IMR-90 (cell line): ENCODE measurements around the gene ARHGAP8. TPM values are rescaled to one million over a fixed set of nuclear protein-coding genes. Genes with fewer than 3 reads are reported as not detected.

Experiments
- ATAC-seq: fragments of 200-7000 bp; cut with Tn5 transposase; 2 replicates; pipeline ENCODE4 v1.9.1; 2020; ENCODE audit warnings: low read depth, mild to moderate bottlenecking, moderate library complexity
- BruUV-seq: library from RNA; stranded (reverse); fragments of 400-500 nt; replicated peaks from 2 replicates; lab custom pipeline; 2021; lab: Mats Ljungman, UMichigan
- CTCF ChIA-PET: fragments of 300-600 bp; formaldehyde crosslinking; extraction: SDS; loops from one replicate; lab custom pipeline; 2021; ENCODE audit warnings: antibody characterized with exemption; lab: Yijun Ruan, JAX
- POLR2A ChIA-PET: fragments of 300-600 bp; sonication (Branson Sonifier 250); formaldehyde crosslinking; loops from one replicate; lab custom pipeline; 2022; ENCODE audit warnings: antibody characterized with exemption; ENCODE audit not compliant: unreplicated experiment; lab: Charles Lee
- DNase-seq: peaks from one replicate; pipeline ENCODE4 v3.0.0; 2013
- H2AFZ ChIP-seq: replicated peaks from 2 replicates; pipeline ENCODE3; 2013; ENCODE audit warnings: low read length, mild to moderate bottlenecking; ENCODE audit not compliant: poor library complexity
- H2AK5ac ChIP-seq: 2 replicates; pipeline ENCODE4 v1.6.1; 2013; ENCODE audit warnings: low read depth, low read length, inconsistent platforms
- H2AK9ac ChIP-seq: replicated peaks from 2 replicates; pipeline ENCODE3; 2013; ENCODE audit warnings: mild to moderate bottlenecking, low read depth, low read length, moderate library complexity; ENCODE audit not compliant: poor library complexity
- H2BK120ac ChIP-seq: 2 replicates; pipeline ENCODE4 v1.6.1; 2013; ENCODE audit warnings: low read depth, low read length, inconsistent platforms
- H2BK15ac ChIP-seq: 3 replicates; pipeline ENCODE4 v1.6.1; 2013; ENCODE audit warnings: low read depth, low read length, inconsistent platforms
- H2BK20ac ChIP-seq: 2 replicates; pipeline ENCODE4 v1.6.1; 2013; ENCODE audit warnings: low read depth, mild to moderate bottlenecking, inconsistent platforms, low read length, moderate library complexity
- H2BK5ac ChIP-seq: 2 replicates; pipeline ENCODE4 v1.6.1; 2013; ENCODE audit warnings: mild to moderate bottlenecking, low read depth, low read length, inconsistent platforms; ENCODE audit not compliant: poor library complexity, severe bottlenecking
- H3K14ac ChIP-seq: replicated peaks from 2 replicates; pipeline ENCODE4 v1.6.1; 2013; ENCODE audit warnings: low read depth, low read length, inconsistent platforms
- H3K18ac ChIP-seq: 2 replicates; pipeline ENCODE4 v1.6.1; 2013; ENCODE audit warnings: low read depth, low read length, control low read depth
- H3K23ac ChIP-seq: 2 replicates; pipeline ENCODE4 v1.6.1; 2013; ENCODE audit warnings: low read depth, low read length, inconsistent platforms
- H3K27ac ChIP-seq: 2 replicates; pipeline ENCODE4 v1.5.1; 2013; ENCODE audit warnings: mild to moderate bottlenecking, control low read depth, low read length; ENCODE audit not compliant: insufficient read depth
- H3K27me3 ChIP-seq: 2 replicates; pipeline ENCODE4 v1.6.1; 2013; ENCODE audit warnings: low read length; ENCODE audit not compliant: control insufficient read depth, insufficient read depth
- H3K36me3 ChIP-seq: 2 replicates; pipeline ENCODE4 v1.6.1; 2013; ENCODE audit warnings: low read length, mixed read lengths; ENCODE audit not compliant: control insufficient read depth, insufficient read depth
- H3K4ac ChIP-seq: 2 replicates; pipeline ENCODE4 v1.6.1; 2013; ENCODE audit warnings: low read depth, low read length, inconsistent platforms
- H3K4me1 ChIP-seq: 2 replicates; pipeline ENCODE4 v1.6.1; 2013; ENCODE audit warnings: low read length, mixed read lengths; ENCODE audit not compliant: control insufficient read depth, insufficient read depth
- H3K4me2 ChIP-seq: 2 replicates; pipeline ENCODE4 v1.6.1; 2013; ENCODE audit warnings: low read depth, mild to moderate bottlenecking, control low read depth, low read length, moderate library complexity
- H3K4me3 ChIP-seq: 2 replicates; pipeline ENCODE4 v1.5.1; 2013; ENCODE audit warnings: low read depth, mild to moderate bottlenecking, control low read depth, low read length, moderate library complexity; ENCODE audit not compliant: insufficient read depth
- H3K56ac ChIP-seq: 2 replicates; pipeline ENCODE4 v1.6.1; 2013; ENCODE audit warnings: low read length, inconsistent platforms; ENCODE audit not compliant: insufficient read depth; ENCODE audit errors: extremely low read depth
- H3K79me1 ChIP-seq, 2 experiments: 2 replicates each; pipeline ENCODE4 v1.6.1; 2013; ENCODE audit warnings: low read length in 2 of 2, inconsistent platforms in 1 of 2, low read depth in 1 of 2
- H3K9ac ChIP-seq: 2 replicates; pipeline ENCODE4 v1.6.1; 2013; ENCODE audit warnings: low read depth, low read length, control low read depth
- H3K9me1 ChIP-seq: 2 replicates; pipeline ENCODE4 v1.6.1; 2013; ENCODE audit warnings: low read length, inconsistent platforms; ENCODE audit not compliant: insufficient read depth
- H3K9me3 ChIP-seq: 2 replicates; pipeline ENCODE4 v1.6.1; 2013; ENCODE audit warnings: low read length; ENCODE audit not compliant: control insufficient read depth, insufficient read depth
- H4K20me1 ChIP-seq: 2 replicates; pipeline ENCODE4 v1.6.1; 2013; ENCODE audit warnings: low read length, inconsistent platforms; ENCODE audit not compliant: insufficient read depth
- H4K5ac ChIP-seq: 2 replicates; pipeline ENCODE4 v1.6.1; 2013; ENCODE audit warnings: mild to moderate bottlenecking, low read depth, low read length, control low read depth
- H4K8ac ChIP-seq, 2 experiments: 2 replicates each; pipeline ENCODE4 v1.6.1; 2013; ENCODE audit warnings: low read depth in 2 of 2, low read length in 2 of 2, control low read depth in 1 of 2, inconsistent platforms in 1 of 2
- H4K91ac ChIP-seq: 2 replicates; pipeline ENCODE4 v1.6.1; 2013; ENCODE audit warnings: low read depth, low read length, inconsistent platforms; ENCODE audit not compliant: insufficient read depth
- CEBPB ChIP-seq: IDR thresholded peaks from 2 replicates; pipeline ENCODE4 v1.6.1; 2012; ENCODE audit warnings: low read depth, low read length, improper control_type of control experiment
- CHD1 ChIP-seq: IDR thresholded peaks from 2 replicates; pipeline ENCODE4 v1.6.1; 2012; ENCODE audit warnings: low read depth, low read length, improper control_type of control experiment
- FOS ChIP-seq: fragments of 150-350 bp; IDR thresholded peaks from 2 replicates; pipeline ENCODE4 v1.6.1; 2016; ENCODE audit warnings: low read depth, low read length
- MAZ ChIP-seq: IDR thresholded peaks from 2 replicates; pipeline ENCODE4 v1.6.1; 2012; ENCODE audit warnings: low read depth, mild to moderate bottlenecking, low read length, improper control_type of control experiment, moderate library complexity, borderline replicate concordance
- MXI1 ChIP-seq: IDR thresholded peaks from 2 replicates; pipeline ENCODE4 v1.6.1; 2012; ENCODE audit warnings: low read depth, mild to moderate bottlenecking, low read length, moderate library complexity, borderline replicate concordance
- RCOR1 ChIP-seq: IDR thresholded peaks from 2 replicates; pipeline ENCODE4 v1.6.1; 2012; ENCODE audit warnings: mild to moderate bottlenecking, low read length, improper control_type of control experiment; ENCODE audit not compliant: insufficient replicate concordance
- RFX5 ChIP-seq: IDR thresholded peaks from 2 replicates; pipeline ENCODE4 v1.8.0; 2012; ENCODE audit warnings: low read depth, mild to moderate bottlenecking, low read length, moderate library complexity
- WGBS, 2 experiments: methylation state at CpG; one replicate each; pipeline versions ENCODE4 v1.1.5 to v1.1.7; 2013; ENCODE audit warnings: missing lambda C conversion rate in 2 of 2; ENCODE audit not compliant: insufficient read length in 1 of 2; ENCODE audit errors: extremely low coverage in 2 of 2; 5-methylcytosine and 5-hydroxymethylcytosine counted together
- dilution Hi-C: fragments of 300-500 bp; cut with HindIII; formaldehyde crosslinking; loops from one replicate; pipeline ENCODE4 v1.14.3; 2018; ENCODE audit warnings: low sequenced_read_pairs; ENCODE audit not compliant: unreplicated experiment
- in situ Hi-C: fragments of 300-500 bp; cut with MboI; formaldehyde crosslinking; loops from 3 replicates; pipeline ENCODE4 v1.14.3; 2019; ENCODE audit warnings: low sequenced_read_pairs, inconsistent platforms, mixed read lengths
- intact Hi-C: fragments of 100-400 bp; cut with micrococcal nuclease; formaldehyde crosslinking; loops from 2 replicates; pipeline ENCODE4 v1.10.0; 2022
- polyA plus RNA-seq, 3 experiments: library from polyadenylated mRNA; depleted of rRNA; stranded (reverse); fragments of >200 nt; gene quantifications; 2 replicates each; pipeline ENCODE4 v1.2.3, GENCODE V29; 2012; ENCODE audit warnings: low replicate concordance in 1 of 3
- total RNA-seq: library from RNA; depleted of rRNA; stranded (reverse); fragments of >200 nt; gene quantifications from 2 replicates; pipeline ENCODE4 v1.2.3, GENCODE V29; 2012

ARHGAP8 gene
- total and polyA plus RNA-seq, 2 of the 4 experiments (the other 2 are of a cell fraction) = 0.18 to 0.21 TPM

- 47% methylated on average over 10 of the region's 10 CpGs; no CpG with 5 or more reads in 1 of the 2 experiments for WGBS, 2 experiments
- Histone ChIP-seq H3K9me1 (no peaks in the 10 kb centered on the region), H2AK5ac (no peak overlapping the region), H4K20me1 (no peaks in the 10 kb centered on the region), H4K8ac (no peak overlapping the region), H3K4me1 (no peaks in the 10 kb centered on the region), H3K14ac (no peak overlapping the region), H2AK9ac (no peak overlapping the region), H3K9me3 (no peaks in the 10 kb centered on the region), H2AFZ (no peak overlapping the region), H3K56ac (no peak overlapping the region), H3K4ac (no peak overlapping the region), H3K36me3 (no peaks in the 10 kb centered on the region), H2BK120ac (no peak overlapping the region), H3K23ac (no peak overlapping the region), H4K5ac (no peak overlapping the region), H3K9ac (no peak overlapping the region), H2BK20ac (no peak overlapping the region), H3K27ac (no peak overlapping the region), H3K4me3 (no peak overlapping the region), H3K4me2 (no peak overlapping the region), H2BK15ac (no peak overlapping the region), H2BK5ac (no peak overlapping the region), H3K27me3 (peaks cover 2% of the 10 kb centered on the region; the same call in 1 of the 2 replicates), H3K18ac (no peak overlapping the region), H3K79me1 (no peaks in the 10 kb centered on the region), H4K91ac (no peak overlapping the region)
- TF ChIP-seq RCOR1 (no peak), MAZ (no peak), CHD1 (no peak), RFX5 (no peak), MXI1 (no peak), FOS (no peak), CEBPB (no peak)
- intact Hi-C loops = no loop called here
- POLR2A ChIA-PET = no interaction called here
- in situ Hi-C loops = no loop called here
- dilution Hi-C loops = no loop called here
- ATAC-seq (no peak), DNase-seq (no peak)
- CTCF ChIA-PET = no interaction called here
- BruUV-seq = no TSS peak
These were observed 30.7 kb downstream of the ARHGAP8 start for GRCh38 chr22:44783091-44783490.
